SKM-1 (cell line): ENCODE data around the gene ALK.

ENCODE experiments used
- DNase-seq: peaks from one replicate; lab custom pipeline; 2025; ENCODE audit not compliant: unreplicated experiment; lab: John Stamatoyannopoulos, UW

Gene ALK

GRCh38 chr2:29336341-29337241, 584.8 kb downstream of the ALK start:
- no peak for DNase-seq

- DNase-seq, result no peak
These were observed 586.0 kb downstream of the ALK start for GRCh38 chr2:29335396-29335795.

- DNase-seq, result no peak
These were observed 586.7 kb downstream of the ALK start for GRCh38 chr2:29334706-29335105.

- DNase-seq, result no peak
These were observed 588.8 kb downstream of the ALK start for GRCh38 chr2:29332540-29332939.

GRCh38 chr2:29329899-29330298, 591.5 kb downstream of the ALK start:
- DNase-seq, result no peak

- no peak for DNase-seq
These were observed 594.5 kb downstream of the ALK start for GRCh38 chr2:29326926-29327325.

- DNase-seq, result no peak
These were observed 595.8 kb downstream of the ALK start for GRCh38 chr2:29325544-29325943.

GRCh38 chr2:29323961-29324360, 597.4 kb downstream of the ALK start:
- no peak for DNase-seq

GRCh38 chr2:29323301-29323700, 598.1 kb downstream of the ALK start:
- DNase-seq, result no peak

GRCh38 chr2:29322011-29322410, 599.4 kb downstream of the ALK start:
- DNase-seq, result no peak

GRCh38 chr2:29317801-29318485, 603.4 kb downstream of the ALK start:
- DNase-seq, result no peak

- DNase-seq, result peak; percentile 52
These were observed 604.3 kb downstream of the ALK start for GRCh38 chr2:29317077-29317517.

GRCh38 chr2:29314816-29315571, 606.4 kb downstream of the ALK start:
- no peak for DNase-seq

GRCh38 chr2:29311458-29311857, 609.9 kb downstream of the ALK start:
- no peak for DNase-seq

GRCh38 chr2:29310650-29311348, 610.6 kb downstream of the ALK start:
- DNase-seq, result no peak

- DNase-seq, result peak; percentile 36
These were observed 612.0 kb downstream of the ALK start for GRCh38 chr2:29309090-29310029.

GRCh38 chr2:29308366-29308765, 613.0 kb downstream of the ALK start:
- no peak for DNase-seq

GRCh38 chr2:29307519-29307918, 613.9 kb downstream of the ALK start:
- no peak for DNase-seq

- no peak for DNase-seq
These were observed 615.6 kb downstream of the ALK start for GRCh38 chr2:29305762-29306161.
